Bronchial epithelial cell (primary cell): Measurements from ENCODE around the gene HIPK1. TPM values are rescaled to one million over a fixed set of nuclear protein-coding genes. Genes with fewer than 3 reads are reported as not detected.

Experiments
- DNase-seq: peaks from one replicate; pipeline ENCODE4 v3.0.0-alpha.2; 2010; ENCODE audit warnings: low read depth
- FAIRE-seq: peaks from 2 replicates; lab custom pipeline; 2011; peaks lifted over from hg19 to GRCh38; lab: Jason Lieb, UNC
- H3K27me3 ChIP-seq: 2 replicates; pipeline ENCODE4 v1.5.1; 2011; ENCODE audit warnings: low read length; ENCODE audit not compliant: control insufficient read depth, insufficient read depth
- H3K36me3 ChIP-seq: 2 replicates; pipeline ENCODE4 v1.5.1; 2011; ENCODE audit warnings: low read length; ENCODE audit not compliant: control insufficient read depth, insufficient read depth
- H3K4me3 ChIP-seq: 2 replicates; pipeline ENCODE4 v1.5.1; 2011; ENCODE audit warnings: mild to moderate bottlenecking, low read depth, low read length, control low read depth
- total RNA-seq: library from RNA; depleted of rRNA; stranded (reverse); fragments of >200 nt; gene quantifications from 2 replicates; pipeline ENCODE4 v1.2.1, GENCODE V29; 2014
- TF ChIP-seq, protein P1 (sequence below): IDR thresholded peaks from 2 replicates; pipeline ENCODE4 v1.5.1; 2011; ENCODE audit warnings: mild to moderate bottlenecking, moderate library complexity, low read length, control low read depth, inconsistent platforms; ENCODE audit not compliant: insufficient read depth, severe bottlenecking

HIPK1 gene
- total RNA-seq, 1 donor from 2014 or later, result 18.7 TPM

DNA sequence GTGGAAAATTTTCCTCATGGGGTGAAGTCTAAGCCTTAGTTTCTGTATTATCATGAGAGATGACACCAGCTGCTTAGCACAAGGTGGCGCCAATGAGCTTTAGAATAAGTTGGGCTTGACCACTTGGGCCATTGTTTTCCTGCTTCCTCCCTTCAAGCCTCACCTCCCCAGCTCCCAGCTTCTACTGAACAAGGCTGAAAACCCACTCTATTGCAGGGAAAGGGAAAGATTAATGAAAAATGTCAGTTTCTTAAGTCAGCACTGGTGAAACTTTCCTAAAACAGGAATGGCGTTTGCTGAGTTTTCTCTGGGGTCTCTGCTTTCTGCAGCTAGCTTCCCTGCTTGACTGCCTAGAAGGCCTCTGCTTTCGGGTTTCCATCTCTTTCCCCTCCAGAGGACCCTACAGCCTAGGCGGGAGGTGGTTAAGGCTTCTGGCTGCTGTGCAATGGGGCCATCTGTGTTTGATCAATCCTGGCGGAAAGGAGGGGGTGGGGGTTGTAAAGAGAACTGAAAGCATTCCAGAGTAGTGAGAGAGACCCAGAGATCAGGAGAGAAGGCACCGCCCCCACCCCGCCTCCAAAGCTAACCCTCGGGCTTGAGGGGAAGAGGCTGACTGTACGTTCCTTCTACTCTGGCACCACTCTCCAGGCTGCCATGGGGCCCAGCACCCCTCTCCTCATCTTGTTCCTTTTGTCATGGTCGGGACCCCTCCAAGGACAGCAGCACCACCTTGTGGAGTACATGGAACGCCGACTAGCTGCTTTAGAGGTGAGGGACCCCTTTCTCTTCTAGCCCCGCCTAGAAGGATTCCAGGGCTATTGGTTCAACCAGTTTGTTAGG lies 50.0 kb downstream of the HIPK1 start, which contains the start of gene OLFML3:
TSS of gene OLFML3 (plus strand) at position 612 of the 840 bp plus-strand sequence. CDS start at position 655, 43 bp downstream.
- TF ChIP-seq, protein P1, sequence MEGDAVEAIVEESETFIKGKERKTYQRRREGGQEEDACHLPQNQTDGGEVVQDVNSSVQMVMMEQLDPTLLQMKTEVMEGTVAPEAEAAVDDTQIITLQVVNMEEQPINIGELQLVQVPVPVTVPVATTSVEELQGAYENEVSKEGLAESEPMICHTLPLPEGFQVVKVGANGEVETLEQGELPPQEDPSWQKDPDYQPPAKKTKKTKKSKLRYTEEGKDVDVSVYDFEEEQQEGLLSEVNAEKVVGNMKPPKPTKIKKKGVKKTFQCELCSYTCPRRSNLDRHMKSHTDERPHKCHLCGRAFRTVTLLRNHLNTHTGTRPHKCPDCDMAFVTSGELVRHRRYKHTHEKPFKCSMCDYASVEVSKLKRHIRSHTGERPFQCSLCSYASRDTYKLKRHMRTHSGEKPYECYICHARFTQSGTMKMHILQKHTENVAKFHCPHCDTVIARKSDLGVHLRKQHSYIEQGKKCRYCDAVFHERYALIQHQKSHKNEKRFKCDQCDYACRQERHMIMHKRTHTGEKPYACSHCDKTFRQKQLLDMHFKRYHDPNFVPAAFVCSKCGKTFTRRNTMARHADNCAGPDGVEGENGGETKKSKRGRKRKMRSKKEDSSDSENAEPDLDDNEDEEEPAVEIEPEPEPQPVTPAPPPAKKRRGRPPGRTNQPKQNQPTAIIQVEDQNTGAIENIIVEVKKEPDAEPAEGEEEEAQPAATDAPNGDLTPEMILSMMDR, result peak; percentile 74
- no peak within 1 kb of the TSS for H3K4me3 ChIP-seq
- FAIRE-seq, result no peak
- peak; percentile 84 for DNase-seq
- no peaks in the 10 kb centered on the region for H3K27me3 ChIP-seq
- H3K36me3 ChIP-seq, result no peaks in the 10 kb centered on the region

DNA sequence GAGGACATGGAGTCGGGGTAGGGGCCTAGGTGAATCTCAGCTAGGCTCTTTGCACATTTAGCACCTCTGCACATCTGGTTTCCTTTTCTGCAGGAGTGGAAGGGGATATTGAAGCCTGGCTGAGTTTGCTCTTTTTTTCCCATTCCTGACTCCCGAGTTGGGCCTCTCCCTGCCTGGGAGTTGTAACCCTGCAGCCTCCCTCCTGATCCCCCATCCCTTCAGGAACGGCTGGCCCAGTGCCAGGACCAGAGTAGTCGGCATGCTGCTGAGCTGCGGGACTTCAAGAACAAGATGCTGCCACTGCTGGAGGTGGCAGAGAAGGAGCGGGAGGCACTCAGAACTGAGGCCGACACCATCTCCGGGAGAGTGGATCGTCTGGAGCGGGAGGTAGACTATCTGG lies 51.0 kb downstream of the HIPK1 start:
- FAIRE-seq, result no peak
- TF ChIP-seq, protein P1, result no peak
- DNase-seq, result no peak
- H3K4me3 ChIP-seq, result no peak overlapping the region
- H3K27me3 ChIP-seq, result no peaks in the 10 kb centered on the region
- H3K36me3 ChIP-seq, result no peaks in the 10 kb centered on the region

DNA sequence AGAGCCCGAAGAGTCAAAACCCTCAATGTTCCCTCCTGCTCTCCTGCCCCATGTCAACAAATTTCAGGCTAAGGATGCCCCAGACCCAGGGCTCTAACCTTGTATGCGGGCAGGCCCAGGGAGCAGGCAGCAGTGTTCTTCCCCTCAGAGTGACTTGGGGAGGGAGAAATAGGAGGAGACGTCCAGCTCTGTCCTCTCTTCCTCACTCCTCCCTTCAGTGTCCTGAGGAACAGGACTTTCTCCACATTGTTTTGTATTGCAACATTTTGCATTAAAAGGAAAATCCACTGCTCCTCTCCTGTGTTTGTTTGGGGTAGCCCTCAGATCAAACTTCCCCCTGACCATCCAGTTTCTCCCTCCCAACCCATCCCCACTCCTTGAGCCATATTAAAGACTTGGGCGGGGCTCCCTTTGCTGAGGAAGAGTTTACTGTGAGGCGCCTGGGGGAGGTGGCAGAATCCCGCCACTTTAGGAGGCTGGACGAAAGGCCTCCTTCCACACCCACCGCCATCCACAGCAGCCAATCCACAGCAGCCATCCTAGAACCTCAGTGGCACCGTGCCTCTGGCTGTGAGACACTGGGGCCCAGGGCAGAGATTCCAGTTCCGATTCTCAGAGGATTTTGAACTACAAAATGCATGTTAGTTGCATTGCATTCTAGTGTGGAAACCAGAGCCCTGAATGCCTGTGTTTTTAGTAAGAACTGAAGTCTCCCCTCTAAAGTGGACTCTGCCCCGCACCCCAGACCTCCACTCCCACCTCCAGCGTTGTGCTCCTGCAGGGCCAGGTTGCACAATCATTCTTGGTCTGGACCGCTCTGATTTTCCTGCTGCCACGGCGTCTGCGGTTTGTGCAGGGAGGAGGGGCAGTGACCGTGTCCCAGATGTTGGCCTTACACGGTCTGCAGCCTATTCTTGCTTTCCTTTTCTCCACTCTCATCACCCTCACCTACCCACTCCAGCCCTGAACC lies 53.1 kb downstream of the HIPK1 start:
- no peak for FAIRE-seq
- H3K36me3 ChIP-seq, result no peaks in the 10 kb centered on the region
- no peaks in the 10 kb centered on the region for H3K27me3 ChIP-seq
- peak; percentile 34 for DNase-seq
- H3K4me3 ChIP-seq, result no peak overlapping the region
- TF ChIP-seq, protein P1, result no peak

DNA sequence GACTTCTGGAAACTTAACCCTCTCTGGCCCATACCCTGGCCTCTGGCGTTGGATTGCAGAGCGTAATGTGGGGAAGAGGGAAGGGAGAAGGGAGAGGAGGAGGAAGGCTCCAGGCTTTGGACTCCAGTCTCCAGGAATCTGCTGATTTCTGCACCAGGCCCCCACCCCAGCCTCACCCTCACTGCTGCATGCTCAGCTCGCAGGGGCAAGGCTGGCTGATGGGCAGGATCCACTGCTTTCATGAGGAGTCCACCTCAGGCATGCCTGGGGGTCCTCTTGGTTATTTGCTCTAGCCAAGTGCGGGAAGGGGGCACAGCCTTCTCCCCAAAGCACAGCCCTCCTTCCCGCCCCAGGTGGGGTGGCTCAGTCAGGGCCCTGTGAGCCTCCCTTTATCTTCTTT lies 53.8 kb downstream of the HIPK1 start:
- FAIRE-seq (no peak), DNase-seq (no peak)
- Histone ChIP-seq H3K27me3 (no peaks in the 10 kb centered on the region), H3K36me3 (no peaks in the 10 kb centered on the region), H3K4me3 (no peak overlapping the region)
- TF ChIP-seq, protein P1, result no peak

- Histone ChIP-seq H3K36me3 (no peaks in the 10 kb centered on the region), H3K4me3 (no peak overlapping the region), H3K27me3 (no peaks in the 10 kb centered on the region)
- no peak for FAIRE-seq
- no peak for DNase-seq
- TF ChIP-seq, protein P1, result no peak
These were observed 54.3 kb downstream of the HIPK1 start for GRCh38 chr1:113983391-113983790.
